A549 (cell line): ENCODE measurements around the gene BMERB1. TPM values are rescaled to one million over a fixed set of nuclear protein-coding genes. Genes with fewer than 3 reads are reported as not detected.

Source experiments
- ATAC-seq, 2 experiments: fragments of 200-7000 bp in 1 of 2; fragments of >200 bp in 1 of 2; cut with Nextera tagmentation in 1 of 2; cut with Tn5 transposase in 1 of 2; 3 replicates each; pipeline versions ENCODE4 v1.8.0 to v1.9.1; 2018 to 2020; ENCODE audit warnings: mild to moderate bottlenecking in 1 of 2, moderate library complexity in 1 of 2
- CTCF ChIA-PET: fragments of 300-600 bp; sonication (Branson Sonifier 250); formaldehyde crosslinking; extraction: SDS; loops from one replicate; lab custom pipeline; 2021; ENCODE audit warnings: antibody characterized with exemption, inconsistent platforms; lab: Yijun Ruan, JAX
- POLR2A ChIA-PET: fragments of 350-600 bp; formaldehyde crosslinking; extraction: SDS; loops from one replicate; lab custom pipeline; 2021; ENCODE audit warnings: antibody characterized with exemption, inconsistent platforms; lab: Yijun Ruan, JAX
- DNase-seq, 2 experiments: peaks; one replicate each; pipeline versions ENCODE4 v3.0.0 to v3.0.0-alpha.2; 2011 to 2016; ENCODE audit warnings: low read depth in 1 of 2, low spot score in 1 of 2
- FAIRE-seq: peaks from 2 replicates; lab custom pipeline; 2011; peaks lifted over from hg19 to GRCh38; lab: Jason Lieb, UNC
- H3K27ac ChIP-seq, 2 experiments: fragments of >200 bp; sonication (Bioruptor Twin); formaldehyde crosslinking; 3 replicates each; pipeline ENCODE4 v1.5.1; 2016 to 2017
- H3K4me1 ChIP-seq: fragments of >200 bp; sonication (Bioruptor Twin); formaldehyde crosslinking; 3 replicates; pipeline ENCODE4 v1.6.1; 2016
- H3K4me2 ChIP-seq: fragments of >200 bp; sonication (Bioruptor Twin); formaldehyde crosslinking; 3 replicates; pipeline ENCODE4 v1.6.1; 2016
- H3K4me3 ChIP-seq: fragments of >200 bp; sonication (Bioruptor Twin); formaldehyde crosslinking; 3 replicates; pipeline ENCODE4 v1.5.1; 2016
- H3K9me3 ChIP-seq: fragments of >200 bp; sonication (Bioruptor Twin); formaldehyde crosslinking; 3 replicates; pipeline ENCODE4 v1.6.1; 2016
- CEBPB ChIP-seq, 2 experiments: fragments of >200 bp in 1 of 2; sonication (Bioruptor Twin) in 1 of 2; formaldehyde crosslinking in 1 of 2; IDR thresholded peaks; 2 replicates each; pipeline ENCODE4 v1.6.1; 2012 to 2016
- CHD4 ChIP-seq: fragments of 200-600 bp; sonication (generic); IDR thresholded peaks from 2 replicates; pipeline ENCODE4 v1.6.1; 2016; ENCODE audit warnings: antibody characterized with exemption, mild to moderate bottlenecking, borderline replicate concordance
- E2F6 ChIP-seq: IDR thresholded peaks from 2 replicates; pipeline ENCODE4 v1.6.1; 2012; ENCODE audit warnings: low read depth, borderline replicate concordance
- EHMT2 ChIP-seq: fragments of 200-600 bp; sonication (generic); IDR thresholded peaks from 2 replicates; pipeline ENCODE4 v1.6.1; 2016; ENCODE audit warnings: antibody characterized with exemption, low read depth, mild to moderate bottlenecking, moderate library complexity
- HDAC2 ChIP-seq: fragments of 200-600 bp; sonication (generic); IDR thresholded peaks from 2 replicates; pipeline ENCODE4 v1.6.1; 2016
- HES2 ChIP-seq: fragments of >200 bp; sonication (Bioruptor Twin); formaldehyde crosslinking; IDR thresholded peaks from 2 replicates; pipeline ENCODE4 v1.6.1; 2016
- HOXA7 ChIP-seq: fragments of 250-450 bp; sonication (Bioruptor Pico); IDR thresholded peaks from 2 replicates; pipeline ENCODE4 v1.5.0; 2020; ENCODE audit warnings: mild to moderate bottlenecking, moderate library complexity
- HOXB13 ChIP-seq: fragments of 250-450 bp; sonication (Bioruptor Pico); IDR thresholded peaks from 2 replicates; pipeline ENCODE4 v1.5.0; 2020; ENCODE audit warnings: low read depth, mild to moderate bottlenecking, moderate library complexity
- JUNB ChIP-seq: fragments of >200 bp; sonication (Bioruptor Twin); formaldehyde crosslinking; IDR thresholded peaks from 2 replicates; pipeline ENCODE4 v1.6.1; 2016
- KDM1A ChIP-seq: fragments of 200-600 bp; sonication (generic); IDR thresholded peaks from 2 replicates; pipeline ENCODE4 v1.6.1; 2016; ENCODE audit warnings: low read depth, mild to moderate bottlenecking
- MAX ChIP-seq: IDR thresholded peaks from 2 replicates; pipeline ENCODE4 v1.6.1; 2012
- MYC ChIP-seq: IDR thresholded peaks from 2 replicates; pipeline ENCODE4 v1.6.1; 2012; ENCODE audit warnings: mild to moderate bottlenecking, inconsistent platforms, low read length, improper control_type of control experiment, borderline replicate concordance
- NPAS2 ChIP-seq: fragments of 250-450 bp; sonication (Bioruptor Pico); IDR thresholded peaks from 2 replicates; pipeline ENCODE4 v1.8.0; 2022; ENCODE audit warnings: mild to moderate bottlenecking, moderate library complexity, borderline replicate concordance
- PBX3 ChIP-seq: IDR thresholded peaks from 2 replicates; pipeline ENCODE4 v1.6.1; 2012
- POLR2AphosphoS2 ChIP-seq: conservative IDR thresholded peaks from 2 replicates; pipeline ENCODE4 v1.6.1; 2012; ENCODE audit warnings: low read length, improper control_type of control experiment, inconsistent platforms
- RARB ChIP-seq: fragments of 250-450 bp; sonication (Bioruptor Pico); IDR thresholded peaks from 2 replicates; pipeline ENCODE4 v1.8.0; 2021; ENCODE audit warnings: mild to moderate bottlenecking, moderate library complexity
- RCOR1 ChIP-seq: fragments of 150-350 bp; IDR thresholded peaks from 2 replicates; pipeline ENCODE4 v1.6.1; 2014; ENCODE audit warnings: antibody characterized with exemption, low read length, low read depth
- RNF2 ChIP-seq: fragments of 200-600 bp; sonication (generic); IDR thresholded peaks from 2 replicates; pipeline ENCODE4 v1.6.1; 2016; ENCODE audit warnings: low read depth, mild to moderate bottlenecking, antibody characterized with exemption, moderate library complexity, borderline replicate concordance
- SREBF2 ChIP-seq: fragments of 450-650 bp; IDR thresholded peaks from 2 replicates; pipeline ENCODE4 v1.6.1; 2014; ENCODE audit warnings: mild to moderate bottlenecking, moderate library complexity
- ZNF302 ChIP-seq: fragments of 250-450 bp; sonication (Bioruptor Pico); IDR thresholded peaks from 2 replicates; pipeline ENCODE4 v1.9.0; 2021; ENCODE audit warnings: inconsistent platforms, mild to moderate bottlenecking, moderate library complexity
- WGBS: methylation state at CpG from one replicate; pipeline ENCODE4 v1.1.6; 2017; ENCODE audit errors: missing lambda C conversion rate; 5-methylcytosine and 5-hydroxymethylcytosine counted together
- polyA plus RNA-seq, 4 experiments: library from polyadenylated mRNA; depleted of rRNA in 3 of 4; stranded (reverse); fragments of >200 nt; fragmentation: RNase III in 1 of 4; extraction: RNeasy Plus Mini Kit Qiagen cat#74134 plus additional on column Dnase treatment in 1 of 4; gene quantifications; 2 replicates in 3 of 4; 3 replicates in 1 of 4; pipeline ENCODE4 v1.2.3, GENCODE V29; 2011 to 2017

Gene BMERB1
- polyA plus RNA-seq, 2 of the 4 experiments (the other 2 are of a cell fraction), result 44.7 to 48.9 TPM

- FAIRE-seq (no peak), ATAC-seq (no peak), DNase-seq (no peak)
- peak overlapping the region; percentile 72 for H3K4me2 ChIP-seq
- H3K4me3 ChIP-seq, result no peak overlapping the region
- peaks cover 38% of the 10 kb centered on the region for H3K4me1 ChIP-seq
- H3K9me3 ChIP-seq, result peaks cover 6% of the 10 kb centered on the region; the same call in 2 of the 3 replicates
- peak overlapping the region; percentile 65 to 86 for H3K27ac ChIP-seq
- POLR2A ChIA-PET, result interaction anchor here (1.0 to 1.1 kb wide), 2 partner anchors 19 to 159 kb away, joined by 3 to 4 read pairs; partner anchors contain the start of gene MARF1
- 88% methylated on average over 7 of the region's 7 CpGs for WGBS
- TF ChIP-seq E2F6, result no peak
- TF ChIP-seq CHD4, result no peak
- TF ChIP-seq JUNB, result peak; percentile 11; the same call in 1 of the 2 replicates
- no peak for TF ChIP-seq HES2
- TF ChIP-seq KDM1A, result 0 out of 2 replicates have a peak, but pooled peaks have one; percentile 72
- no peak for TF ChIP-seq RCOR1
- no peak for TF ChIP-seq MAX
- TF ChIP-seq HOXB13 (CRISPR knock-in tag), result no peak
- CTCF ChIA-PET, result interaction anchor here (0.7 to 3.8 kb wide), 5 partner anchors 10 to 68 kb away, joined by 3 to 12 read pairs (median 4); no protein-coding TSS in a partner anchor
Measured at GRCh38 chr16:15482748-15483298, 48.4 kb downstream of the BMERB1 start.

- H3K9me3 ChIP-seq, result peaks cover 6% of the 10 kb centered on the region; the same call in 2 of the 3 replicates
- TF ChIP-seq ZNF302 (CRISPR knock-in tag) (no peak), HDAC2 (no peak), HOXA7 (CRISPR knock-in tag) (no peak), PBX3 (no peak), SREBF2 (no peak), POLR2AphosphoS2 (no peak), HOXB13 (CRISPR knock-in tag) (no peak), RNF2 (no peak), RARB (CRISPR knock-in tag) (no peak), NPAS2 (no peak), MYC (no peak), EHMT2 (no peak)
- TF ChIP-seq, all 56 proteins: peak for 0
- WGBS, result 93% methylated on average over 2 of the region's 2 CpGs
- POLR2A ChIA-PET, result no interaction called here
- ATAC-seq (no peak), FAIRE-seq (no peak), DNase-seq (no peak)
- CTCF ChIA-PET, result interaction anchor here (0.6 to 3.8 kb wide), 2 partner anchors 67 to 74 kb away, joined by 3 to 12 read pairs; no protein-coding TSS in a partner anchor
- H3K4me2 ChIP-seq, result no peak overlapping the region
- H3K27ac ChIP-seq, result peak overlapping the region; percentile 30 to 86; a peak in 5 of 6 replicates
- peaks cover 48% of the 10 kb centered on the region for H3K4me1 ChIP-seq
- no peak overlapping the region for H3K4me3 ChIP-seq
Measured at GRCh38 chr16:15483857-15484256, 49.5 kb downstream of the BMERB1 start.

GRCh38 chr16:15484662-15485061 is 50.3 kb downstream of the BMERB1 start:
- ATAC-seq, result no peak
- peaks cover 53% of the 10 kb centered on the region for H3K4me1 ChIP-seq
- ChIA-PET POLR2A (no interaction called here), CTCF (interaction anchor here (3.8 kb wide), 1 partner anchor 66 kb away, joined by 12 read pairs; no protein-coding TSS in a partner anchor)
- peak; percentile 4 to 37; a peak in 2 of 4 replicates for TF ChIP-seq CEBPB (IDR thresholded peaks at IDR 0.05)
- no peak for TF ChIP-seq NPAS2
- H3K4me2 ChIP-seq, result 0 out of 3 replicates have a peak overlapping the region, but pooled peaks have one; percentile 7
- peaks cover 6% of the 10 kb centered on the region; the same call in 2 of the 3 replicates for H3K9me3 ChIP-seq
- no peak overlapping the region for H3K4me3 ChIP-seq
- DNase-seq, result no peak
- FAIRE-seq, result no peak
- 73% methylated on average over 5 of the region's 5 CpGs for WGBS
- H3K27ac ChIP-seq, result peak overlapping the region; percentile 30 to 86; a peak in 4 of 6 replicates
